IPS DF 4.7 (cell line): ENCODE results near the gene UBE2G2.

ENCODE experiments used
- DNase-seq: peaks from one replicate; pipeline ENCODE4 v3.0.0-alpha.2; 2013; ENCODE audit warnings: low spot score; ENCODE audit errors: extremely low read depth

The UBE2G2 gene

DNA sequence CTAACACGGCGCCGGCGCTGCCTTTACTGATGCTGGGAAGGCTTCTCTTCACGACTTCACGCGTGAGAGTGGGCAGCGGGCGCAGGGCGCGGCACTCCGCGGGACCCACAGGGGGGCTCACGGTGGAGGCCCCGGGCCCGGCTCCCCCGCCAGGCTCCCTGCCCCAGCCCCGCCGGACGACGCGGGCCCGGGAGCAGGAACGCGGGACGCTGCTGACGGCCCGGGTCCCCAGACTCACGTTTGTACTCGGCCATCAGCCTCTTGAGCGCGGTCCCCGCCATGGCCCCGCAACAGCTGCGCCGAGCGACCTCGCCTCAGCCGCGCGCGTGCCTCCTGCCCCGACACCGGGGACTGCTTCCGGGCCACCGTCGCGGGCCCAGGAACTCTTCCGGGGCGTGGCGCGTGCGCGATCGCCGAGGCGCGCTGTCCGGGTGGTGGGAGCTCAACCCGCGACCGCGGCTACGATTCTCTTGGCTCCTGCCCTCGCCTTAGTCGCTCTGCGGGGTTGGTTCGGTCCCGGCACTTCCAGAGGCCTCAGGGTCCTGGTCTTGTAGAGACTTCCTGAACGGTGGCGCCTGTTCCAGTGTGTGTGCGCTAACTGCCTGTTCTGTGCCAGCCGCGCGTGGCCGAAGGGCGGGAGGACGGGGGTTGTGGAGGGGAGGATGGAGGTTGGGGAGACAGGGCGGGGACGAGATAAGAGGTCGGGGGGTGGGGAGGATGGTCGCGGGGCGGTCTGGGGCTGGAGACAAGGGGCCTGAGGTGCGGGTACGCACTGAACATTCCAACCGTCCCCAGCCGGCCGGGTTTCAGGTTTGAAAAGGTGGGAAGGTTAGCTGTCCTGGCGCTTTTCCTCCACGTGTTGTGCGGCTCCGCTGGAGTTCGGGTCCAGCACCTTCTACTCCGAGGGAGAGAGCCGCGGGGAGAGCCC is at the start of gene UBE2G2:
UBE2G2 (minus strand) TSS at position 353 of the 928 bp plus-strand sequence; CDS start at position 281, 72 bp downstream.
- DNase-seq = no peak

- no peak for DNase-seq
These were observed 49.5 kb upstream of the UBE2G2 start for GRCh38 chr21:44850905-44851657.

DNA sequence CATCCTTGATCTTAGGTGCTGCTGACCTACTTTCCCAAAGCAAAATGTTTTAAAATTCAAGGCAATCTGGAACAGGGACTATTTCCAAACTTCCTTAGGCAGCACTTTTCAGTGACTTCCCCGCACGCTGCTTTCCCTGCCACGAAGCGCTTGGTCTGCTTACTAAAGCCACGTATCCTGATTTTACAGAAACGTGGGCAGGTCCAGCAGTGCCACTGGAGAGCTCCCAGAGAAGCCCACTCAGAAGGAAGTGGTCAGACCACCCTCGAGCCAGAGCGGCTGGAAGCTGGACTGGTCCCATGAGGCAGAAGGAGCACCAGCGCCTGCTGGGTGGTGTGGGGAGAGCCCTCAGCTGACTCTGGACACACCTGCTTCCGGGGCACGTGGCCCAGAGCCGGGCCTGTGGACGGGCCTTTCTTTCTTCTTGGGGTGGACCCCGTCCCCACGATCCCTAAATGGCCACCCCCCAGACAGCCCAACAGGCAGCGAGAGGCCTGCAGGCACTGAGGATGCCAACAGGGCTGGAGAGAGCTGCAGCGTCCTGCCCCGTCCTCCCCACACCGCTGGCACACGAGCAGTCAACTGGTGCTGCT is 48.7 kb upstream of the UBE2G2 start:
- no peak for DNase-seq

GRCh38 chr21:44849616-44850130 is 48.1 kb upstream of the UBE2G2 start:
- DNase-seq = no peak

- no peak for DNase-seq
These were observed 47.4 kb upstream of the UBE2G2 start for GRCh38 chr21:44848821-44849521.

DNA sequence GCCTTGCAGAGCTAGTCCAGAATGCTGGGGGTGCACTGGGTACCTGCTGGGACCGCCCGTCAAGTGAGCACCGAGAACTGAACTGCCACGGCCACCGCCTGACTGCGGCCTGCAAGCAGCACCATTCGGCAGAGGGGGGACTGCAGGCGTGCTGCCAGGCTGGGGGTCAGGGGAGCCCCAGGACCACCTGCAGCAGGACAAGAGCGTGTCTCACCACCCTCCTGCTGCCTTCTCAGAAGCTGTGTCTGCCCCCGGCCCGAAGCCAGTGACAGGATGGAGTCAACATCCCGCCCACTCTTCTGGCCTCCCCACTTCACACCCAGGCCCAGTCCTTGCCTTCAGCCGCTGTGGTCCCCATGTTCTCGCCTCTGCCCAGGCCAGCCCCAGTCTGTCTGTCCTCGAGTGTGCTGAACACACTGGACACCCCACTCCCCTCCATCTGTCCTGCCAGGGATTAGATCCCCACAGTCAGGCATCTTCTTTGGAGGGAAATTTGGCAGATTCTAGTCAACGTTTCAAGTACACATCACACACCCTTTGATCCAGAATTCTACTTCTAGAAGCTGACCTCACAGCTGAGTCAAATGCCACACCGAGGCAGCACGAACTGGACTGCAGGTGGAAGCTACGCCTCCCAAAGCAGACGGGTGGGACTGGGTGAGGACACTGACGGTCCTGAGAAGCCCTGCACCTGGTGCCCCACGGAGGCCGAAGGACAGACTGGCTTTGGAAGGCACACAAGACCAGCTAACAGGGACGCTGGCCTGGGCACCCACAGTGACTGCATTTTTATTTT is 45.8 kb upstream of the UBE2G2 start:
- DNase-seq = no peak

DNA sequence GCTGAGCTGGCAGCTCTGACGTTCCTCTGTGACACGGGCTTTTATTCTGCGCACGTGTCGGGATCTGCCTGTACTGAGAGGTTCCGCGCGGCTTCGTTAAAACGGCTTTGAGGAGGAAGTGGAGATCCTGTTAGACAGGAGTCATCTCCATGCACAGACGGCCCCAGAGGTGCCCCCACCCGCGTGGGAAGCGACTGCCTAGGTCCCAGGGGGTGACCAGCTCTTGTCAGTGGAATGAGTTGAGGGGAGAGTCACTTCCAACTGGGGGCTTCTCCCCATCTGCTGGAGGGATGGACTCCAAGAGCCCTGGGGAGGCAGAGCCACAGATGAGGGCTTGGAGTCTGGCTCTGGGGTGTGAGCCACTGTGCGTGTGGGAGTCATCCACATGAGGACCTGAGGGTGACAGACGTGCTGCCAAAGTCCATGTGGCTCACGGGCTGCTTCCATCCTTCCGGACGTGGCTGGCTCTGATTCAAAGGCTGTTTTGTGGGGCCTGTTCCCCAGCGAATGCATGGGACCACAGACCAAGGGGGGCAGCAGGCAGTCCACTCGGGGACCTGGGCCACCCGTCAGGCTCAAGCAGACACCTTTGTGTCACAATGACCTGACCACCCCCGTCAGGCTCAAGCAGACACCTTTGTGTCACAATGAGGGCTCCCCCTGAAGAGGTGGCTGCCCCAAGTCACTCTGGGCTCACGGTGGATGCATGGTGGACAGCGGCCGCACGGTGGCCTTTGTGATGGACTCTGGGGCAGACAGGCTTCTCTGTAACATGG is 45.1 kb upstream of the UBE2G2 start:
- no peak for DNase-seq

- DNase-seq = no peak
These were observed 44.5 kb upstream of the UBE2G2 start for GRCh38 chr21:44846224-44846484.

- DNase-seq = no peak
These were observed 44.0 kb upstream of the UBE2G2 start for GRCh38 chr21:44845418-44846223.

GRCh38 chr21:44844256-44844655 is 42.6 kb upstream of the UBE2G2 start:
- no peak for DNase-seq

DNA sequence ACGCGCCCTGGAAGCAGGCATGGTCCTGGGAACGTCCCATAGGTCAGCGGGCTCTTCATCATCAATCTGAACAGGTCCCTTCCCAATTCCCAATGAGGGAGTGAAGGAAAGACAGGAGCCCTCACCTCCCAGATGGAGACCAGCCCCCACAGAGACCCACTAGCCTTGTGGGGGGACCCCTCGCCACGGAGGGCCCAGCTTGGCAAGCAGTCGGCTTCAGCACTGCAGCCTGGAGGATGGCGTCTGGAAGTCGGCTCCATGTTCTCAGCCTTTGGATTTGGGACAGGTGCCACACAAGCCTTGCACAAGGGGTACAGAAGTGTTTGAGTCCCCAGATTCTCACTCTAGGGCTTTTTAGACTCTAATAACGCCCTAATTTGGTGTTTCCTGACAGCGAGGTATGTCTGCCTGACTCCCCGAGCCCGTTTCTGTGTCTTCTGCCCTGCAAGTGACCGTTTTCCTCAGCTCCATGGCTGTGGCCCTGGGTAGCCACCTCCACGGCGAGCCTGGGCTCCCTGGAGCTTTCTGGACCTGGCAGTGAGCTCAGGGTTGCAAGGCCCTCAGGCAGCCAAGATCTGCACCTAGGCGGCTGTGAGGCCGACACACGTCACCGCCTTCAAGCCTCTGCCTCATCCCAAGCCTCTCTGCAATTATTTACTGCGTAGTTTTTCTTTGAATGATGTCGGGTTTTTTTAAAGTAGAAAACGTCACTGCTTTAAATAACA is 41.3 kb upstream of the UBE2G2 start:
- DNase-seq = no peak

- DNase-seq = no peak
These were observed 40.5 kb upstream of the UBE2G2 start for GRCh38 chr21:44842087-44842486.

- no peak for DNase-seq
These were observed 39.2 kb upstream of the UBE2G2 start for GRCh38 chr21:44840771-44841170.

- DNase-seq = no peak
These were observed 37.3 kb upstream of the UBE2G2 start for GRCh38 chr21:44838951-44839350.

- no peak for DNase-seq
These were observed 36.6 kb upstream of the UBE2G2 start for GRCh38 chr21:44838039-44838895.

- DNase-seq = no peak
These were observed 35.9 kb upstream of the UBE2G2 start for GRCh38 chr21:44837537-44837936.

GRCh38 chr21:44836666-44837471 is 35.2 kb upstream of the UBE2G2 start:
- no peak for DNase-seq
